GM19238 (cell line): Measurements from ENCODE around the gene ZIM2.

Source experiments
- DNase-seq: peaks from one replicate; pipeline ENCODE4 v3.0.0; 2011; ENCODE audit warnings: low spot score; ENCODE audit not compliant: insufficient read length

The ZIM2 gene

DNA sequence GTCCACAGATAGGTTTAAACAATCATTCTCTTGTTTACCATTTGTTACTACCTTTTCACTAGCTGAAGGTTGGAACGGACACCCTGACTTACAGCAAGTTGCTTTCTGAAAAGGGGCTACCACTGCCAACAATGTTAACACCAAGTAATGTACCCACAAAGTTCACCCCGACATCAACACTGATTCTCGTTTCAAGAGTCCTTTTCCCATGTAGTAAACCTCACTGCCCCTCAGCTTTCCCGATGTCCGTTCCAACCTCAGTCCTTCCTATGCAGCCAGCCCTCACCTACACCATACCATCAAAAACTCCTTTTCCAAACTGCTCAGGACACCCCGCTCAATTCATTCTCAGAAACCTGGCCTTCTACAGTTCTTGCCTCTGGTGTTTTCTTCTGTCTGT lies 29.0 kb downstream of the ZIM2 start:
- no peak for DNase-seq

DNA sequence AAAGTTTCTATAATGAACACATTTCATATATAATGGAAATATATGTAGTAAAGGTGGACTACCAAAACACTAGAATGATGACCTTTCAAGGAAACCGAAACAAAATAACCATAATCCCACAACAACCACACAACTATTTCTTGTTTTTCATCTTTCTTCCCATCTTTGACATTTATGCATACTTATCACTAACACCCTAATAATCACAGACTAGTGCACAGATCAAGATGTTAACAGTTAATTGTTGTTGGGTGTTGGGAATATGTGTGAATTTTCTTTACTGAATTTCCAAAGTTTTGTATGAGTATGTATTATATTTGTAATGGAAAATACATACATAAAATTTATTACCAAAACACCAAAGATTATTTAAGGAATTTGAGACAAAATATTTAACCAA lies 30.3 kb downstream of the ZIM2 start:
- DNase-seq, result no peak

DNA sequence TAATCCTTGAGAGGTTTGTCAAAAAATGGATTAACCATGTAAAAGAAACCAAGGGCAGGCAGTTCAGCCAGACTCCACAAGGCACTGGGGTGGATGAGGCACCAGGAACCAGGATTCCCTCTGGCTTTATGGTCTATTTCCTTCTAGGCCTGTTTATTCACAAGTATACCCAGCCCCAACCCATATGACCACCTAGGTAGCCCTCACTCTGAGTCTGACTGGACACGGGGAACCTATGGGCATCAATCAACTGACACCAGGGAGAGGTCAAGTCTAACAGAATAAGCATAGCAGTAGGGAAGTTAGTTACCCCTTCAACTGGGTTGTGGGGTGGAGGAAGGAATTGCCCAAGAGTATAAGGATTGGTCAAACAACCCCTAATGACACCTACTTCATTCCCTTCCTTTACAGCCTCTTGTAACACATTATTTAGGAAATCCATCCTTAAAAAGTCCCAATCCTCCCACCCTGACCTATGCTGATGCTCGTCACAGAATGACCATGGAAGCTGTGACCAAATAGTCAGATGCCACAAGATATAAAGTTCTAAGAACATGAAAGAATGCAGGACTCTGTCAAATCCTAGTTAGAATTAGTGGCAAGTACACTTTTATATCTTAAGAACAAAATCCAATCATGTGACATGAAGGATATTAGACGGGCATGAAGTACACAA lies 31.7 kb downstream of the ZIM2 start:
- no peak for DNase-seq

DNA sequence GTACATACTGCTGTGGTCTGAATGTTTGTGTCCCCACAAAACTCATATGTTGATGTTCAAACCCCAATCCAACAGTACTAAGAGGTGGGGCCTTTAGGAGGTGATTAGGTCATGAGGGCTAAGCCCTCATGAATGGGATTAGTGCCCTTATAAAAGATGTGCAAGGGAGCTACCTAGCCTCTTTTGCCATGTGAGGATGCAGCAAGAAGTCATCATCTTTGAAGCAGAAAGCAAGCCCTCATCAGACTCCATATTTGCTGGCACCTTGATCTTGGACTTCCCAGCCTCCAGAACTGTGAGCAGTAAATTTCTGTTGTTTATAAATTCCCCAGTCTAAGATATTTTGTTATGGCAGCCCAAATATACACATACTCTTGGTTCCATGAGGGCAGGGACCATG lies 33.9 kb downstream of the ZIM2 start:
- no peak for DNase-seq

DNA sequence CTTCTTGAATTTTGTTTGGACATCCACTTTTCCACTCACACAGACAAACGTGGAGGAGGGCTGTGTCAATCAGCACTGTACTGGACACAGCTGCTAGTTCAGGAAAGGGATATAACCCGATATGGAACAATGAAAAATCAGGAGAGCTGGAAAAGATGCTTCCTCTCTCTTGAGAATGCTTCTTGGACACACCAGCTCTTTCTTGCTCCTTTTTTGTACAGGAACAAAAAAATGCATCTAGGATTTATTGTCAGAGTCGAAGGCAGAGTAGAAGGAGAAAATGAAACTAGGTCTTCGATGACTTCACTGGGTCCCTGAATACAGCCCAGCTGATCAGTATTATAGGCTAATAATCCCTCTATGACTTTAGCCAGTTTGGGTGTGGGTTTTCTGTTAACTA lies 62.2 kb downstream of the ZIM2 start:
- DNase-seq, result no peak

DNA sequence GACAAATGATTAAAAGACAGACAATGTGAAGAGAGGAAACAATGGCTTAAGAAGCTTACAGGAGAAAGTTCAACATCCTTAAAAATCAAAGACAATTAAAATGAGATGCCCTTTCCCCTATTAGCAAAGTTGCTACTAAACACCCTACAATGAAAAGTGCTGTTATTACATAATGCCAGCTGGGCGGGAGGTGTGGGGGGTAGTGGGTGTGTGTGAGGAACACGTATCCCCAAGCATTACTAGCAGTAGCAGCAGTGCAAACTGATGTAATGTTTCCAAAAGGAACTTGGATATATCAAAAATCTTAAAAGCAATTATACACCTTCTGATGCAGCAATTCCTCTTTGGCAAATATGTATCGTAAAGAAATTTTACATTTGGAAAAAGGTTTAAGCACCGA lies 70.9 kb downstream of the ZIM2 start:
- DNase-seq, result no peak

DNA sequence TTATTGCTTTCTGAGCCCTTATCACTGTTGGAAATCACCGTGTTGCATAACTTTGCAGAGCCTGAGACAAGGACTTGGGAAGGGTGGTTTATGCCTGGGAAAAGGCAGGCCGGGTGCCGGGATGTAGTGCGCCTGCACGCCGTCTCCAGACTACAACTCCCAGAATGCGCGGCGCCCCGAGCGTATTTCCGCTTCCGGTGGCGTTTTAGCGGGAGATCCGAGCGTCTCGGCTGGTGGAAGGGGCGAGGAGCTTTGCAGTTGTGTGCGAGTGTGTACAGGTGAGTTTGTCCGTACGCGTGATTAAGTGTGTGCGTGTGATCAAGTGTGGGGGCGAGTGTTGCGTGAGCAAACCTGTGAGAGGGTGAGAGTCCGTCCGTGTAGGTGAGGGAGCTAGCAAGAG lies 75.4 kb downstream of the ZIM2 start:
- no peak for DNase-seq

DNA sequence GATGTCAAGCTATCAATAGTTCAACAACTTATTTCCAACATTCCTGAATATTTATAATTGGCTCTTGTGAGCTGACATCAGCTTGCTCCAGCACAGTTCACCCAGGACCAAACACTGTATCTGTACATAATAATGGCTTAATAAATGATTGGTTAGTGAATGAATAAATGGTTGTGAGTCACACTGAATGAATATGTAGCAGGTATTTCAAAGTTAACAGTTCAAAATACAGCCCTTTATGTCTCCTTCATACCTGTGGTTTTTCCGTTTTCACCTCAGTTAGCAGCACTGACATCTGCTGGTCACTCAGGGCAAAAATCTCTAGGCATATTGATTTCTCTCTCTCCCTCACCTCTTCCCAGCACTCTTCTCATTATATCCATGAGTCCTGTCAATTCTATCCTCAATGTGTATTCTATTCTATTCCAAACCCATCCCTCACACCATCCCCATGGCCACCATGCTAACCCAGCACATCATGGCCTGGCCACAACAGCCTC lies 76.3 kb downstream of the ZIM2 start:
- DNase-seq, result no peak

DNA sequence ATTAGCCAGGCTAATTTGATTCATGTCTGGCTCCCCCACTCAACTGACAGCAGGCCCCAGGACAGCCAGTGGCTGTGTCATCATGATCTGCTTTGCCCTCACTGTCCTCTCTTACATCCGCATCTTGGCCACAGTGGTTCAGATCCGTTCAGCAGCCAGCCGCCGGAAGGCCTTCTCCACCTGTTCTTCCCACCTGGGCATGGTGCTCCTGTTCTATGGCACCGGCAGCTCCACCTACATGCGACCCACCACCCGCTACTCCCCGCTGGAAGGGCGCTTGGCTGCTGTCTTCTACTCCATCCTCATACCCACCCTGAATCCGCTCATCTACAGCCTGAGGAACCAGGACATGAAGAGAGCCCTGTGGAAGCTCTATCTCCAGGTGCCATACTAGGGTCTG lies 79.7 kb downstream of the ZIM2 start:
- no peak for DNase-seq

DNA sequence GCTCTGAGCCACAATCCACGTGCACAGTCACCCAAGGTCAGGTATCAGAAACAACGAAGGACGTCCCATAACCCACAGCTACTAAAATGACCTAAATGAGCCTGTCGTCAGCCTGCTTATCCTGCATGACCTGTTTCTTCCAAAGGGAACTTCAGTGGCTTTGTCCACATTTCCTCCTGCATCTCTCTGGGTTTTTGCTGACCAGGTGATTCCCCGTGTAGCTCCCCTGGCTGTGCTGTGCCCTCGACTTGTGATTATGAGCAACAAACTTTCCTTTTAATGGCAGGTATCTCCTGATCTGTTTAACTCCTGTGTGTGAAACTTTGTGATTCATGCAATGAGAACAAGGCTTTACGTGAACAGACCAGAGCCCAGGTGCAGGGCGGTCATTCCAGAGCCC lies 81.0 kb downstream of the ZIM2 start:
- DNase-seq, result no peak

DNA sequence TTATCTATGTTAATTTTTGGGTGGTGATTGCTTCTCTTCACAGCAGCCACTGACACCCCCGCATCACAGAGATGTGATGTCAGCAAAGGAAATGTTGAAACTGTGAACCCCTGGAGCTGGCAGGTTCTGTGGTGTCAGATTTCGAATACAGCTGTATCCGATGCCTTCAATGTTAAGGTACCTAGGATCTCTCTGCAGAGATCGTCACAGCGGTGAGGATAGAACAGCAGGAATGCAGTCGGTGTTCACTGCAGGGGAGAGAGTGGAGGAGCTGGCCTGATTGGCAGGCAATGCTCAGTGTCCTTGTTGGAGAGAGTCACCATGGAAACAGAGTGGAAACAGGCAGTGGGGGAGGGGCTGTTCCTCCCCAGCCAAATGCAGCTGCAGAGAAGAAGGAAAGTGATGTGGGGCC lies 89.4 kb downstream of the ZIM2 start:
- DNase-seq, result no peak

DNA sequence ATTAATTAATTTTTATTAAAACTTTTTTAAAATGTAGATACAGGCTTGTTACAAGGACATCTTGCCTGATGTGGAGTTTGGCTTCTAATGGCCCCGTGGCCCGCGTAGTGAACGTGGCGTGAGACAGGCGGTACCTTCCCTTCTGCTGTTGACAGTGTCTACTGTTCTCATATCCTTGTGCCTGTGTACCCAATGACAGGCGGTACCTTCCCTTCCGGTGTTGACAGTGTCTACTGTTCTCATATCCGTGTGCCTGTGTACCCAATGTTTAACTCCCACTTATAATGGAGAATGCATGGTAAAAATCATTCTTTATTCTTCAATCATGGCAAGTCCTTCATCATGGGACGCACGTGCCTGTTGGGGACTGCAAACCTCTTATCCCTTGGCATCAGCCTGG lies 89.9 kb downstream of the ZIM2 start:
- no peak for DNase-seq

DNA sequence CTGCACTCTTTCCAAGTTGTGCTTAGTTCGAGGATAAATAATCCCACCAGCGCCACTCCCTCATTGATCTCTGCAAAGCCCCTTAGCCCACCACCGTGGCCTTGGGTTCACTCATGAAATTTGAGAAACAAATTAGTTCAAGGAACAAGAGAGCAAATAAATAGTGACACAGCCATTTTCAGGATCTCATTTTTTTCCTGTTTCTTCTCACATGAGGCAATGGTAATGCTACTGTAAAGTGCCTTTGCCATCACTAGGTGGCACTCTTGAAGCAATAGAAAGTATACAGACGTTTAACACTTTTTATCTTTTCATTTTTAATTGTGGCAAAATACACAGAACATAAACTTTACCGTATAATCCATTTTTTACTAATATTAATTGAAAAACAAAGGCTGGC lies 92.1 kb downstream of the ZIM2 start:
- no peak for DNase-seq

DNA sequence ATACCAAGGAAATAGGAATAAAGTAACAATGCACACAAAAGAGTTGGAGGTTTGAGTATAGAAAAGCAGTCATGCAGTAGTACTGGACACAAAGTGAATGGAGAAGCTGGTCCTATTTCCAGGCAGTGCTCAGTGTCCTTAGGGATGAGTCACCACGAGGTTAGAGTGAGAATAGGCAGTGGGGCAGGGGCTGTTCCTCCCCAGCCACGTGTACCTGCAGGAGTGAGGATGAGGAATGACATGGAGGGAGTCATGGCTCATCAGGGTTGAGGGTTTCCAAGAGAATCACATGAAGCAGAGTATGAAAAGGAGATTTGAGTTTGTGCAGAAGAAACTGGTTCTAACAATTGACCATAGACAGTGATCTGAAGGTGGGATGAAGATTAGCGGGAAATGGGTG lies 94.2 kb downstream of the ZIM2 start:
- no peak for DNase-seq

DNA sequence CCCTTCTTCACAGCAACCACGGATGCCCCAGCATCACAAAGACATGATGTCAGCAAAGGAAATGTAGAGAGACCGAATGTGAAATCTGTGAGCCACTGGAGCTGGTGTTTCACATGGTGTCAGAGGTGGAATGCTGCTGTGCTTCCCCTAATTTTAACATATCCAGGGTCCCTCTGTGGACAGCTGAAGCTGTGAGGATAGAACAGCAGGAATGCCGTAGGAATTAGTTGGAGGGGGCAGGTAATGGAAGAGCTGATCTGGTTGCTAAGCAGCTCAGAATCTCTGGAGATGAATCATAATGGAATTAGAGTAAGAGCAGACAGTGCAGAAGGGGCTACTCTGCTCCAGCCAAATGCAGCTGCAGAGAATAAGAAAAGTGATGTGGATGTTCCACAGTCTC lies 100.0 kb downstream of the ZIM2 start:
- DNase-seq, result no peak

DNA sequence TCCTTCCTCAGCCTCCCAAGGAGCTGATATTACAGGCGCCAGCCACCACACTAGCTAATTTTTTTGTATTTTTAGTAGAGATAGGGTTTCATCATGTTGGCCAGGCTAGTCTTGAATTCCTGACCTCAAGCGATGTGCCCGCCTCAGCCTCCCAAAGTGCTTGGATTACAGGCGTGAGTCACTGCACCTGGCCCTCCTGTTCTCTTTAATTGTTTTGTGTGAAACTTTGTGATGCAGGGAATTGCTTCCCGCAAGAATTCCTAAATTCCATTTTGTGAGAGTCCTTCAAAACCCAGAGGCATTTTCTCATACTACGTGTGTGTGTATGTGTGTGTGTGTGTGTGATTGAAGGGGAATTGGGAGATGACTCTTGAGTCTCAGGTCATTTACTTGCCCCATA lies 104.0 kb downstream of the ZIM2 start:
- DNase-seq, result no peak

DNA sequence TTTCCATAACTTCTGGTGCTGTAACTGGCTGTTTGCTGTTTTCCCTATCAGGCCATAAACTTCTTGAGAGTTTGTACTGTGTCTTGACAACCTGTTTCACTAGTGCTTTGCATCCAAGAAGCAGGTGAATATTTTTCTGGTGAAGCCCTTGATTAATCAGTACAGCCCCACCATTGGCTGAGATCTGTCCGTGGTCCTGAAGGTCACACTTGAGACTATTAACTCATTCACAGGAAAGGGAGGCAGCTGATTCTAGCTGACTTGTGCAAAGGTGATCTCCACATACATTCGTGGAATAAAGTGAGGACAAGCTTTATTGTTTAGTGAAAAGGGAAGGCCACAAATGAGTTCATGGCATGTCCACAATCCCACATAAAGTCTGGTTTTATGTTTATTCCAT lies 107.5 kb downstream of the ZIM2 start:
- no peak for DNase-seq

DNA sequence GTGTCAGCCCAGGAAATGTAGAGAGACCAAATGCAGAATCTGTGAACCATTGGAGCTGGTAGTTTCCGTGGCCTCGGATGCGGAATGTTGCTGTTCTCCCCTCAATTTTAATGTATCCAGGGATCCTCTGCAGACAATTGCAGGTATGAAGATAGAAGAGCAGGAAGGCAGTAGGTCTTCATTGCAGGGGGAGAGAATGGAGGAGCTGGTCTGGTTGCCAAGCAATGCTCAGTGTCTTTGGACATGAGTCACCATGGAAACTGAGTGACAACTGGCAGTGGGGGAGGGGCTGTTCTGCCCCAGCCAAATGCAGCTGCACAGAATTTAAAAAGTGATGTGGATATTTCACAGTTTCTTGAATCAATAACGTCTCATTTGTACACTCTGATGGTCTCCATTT lies 112.8 kb downstream of the ZIM2 start:
- no peak for DNase-seq

DNA sequence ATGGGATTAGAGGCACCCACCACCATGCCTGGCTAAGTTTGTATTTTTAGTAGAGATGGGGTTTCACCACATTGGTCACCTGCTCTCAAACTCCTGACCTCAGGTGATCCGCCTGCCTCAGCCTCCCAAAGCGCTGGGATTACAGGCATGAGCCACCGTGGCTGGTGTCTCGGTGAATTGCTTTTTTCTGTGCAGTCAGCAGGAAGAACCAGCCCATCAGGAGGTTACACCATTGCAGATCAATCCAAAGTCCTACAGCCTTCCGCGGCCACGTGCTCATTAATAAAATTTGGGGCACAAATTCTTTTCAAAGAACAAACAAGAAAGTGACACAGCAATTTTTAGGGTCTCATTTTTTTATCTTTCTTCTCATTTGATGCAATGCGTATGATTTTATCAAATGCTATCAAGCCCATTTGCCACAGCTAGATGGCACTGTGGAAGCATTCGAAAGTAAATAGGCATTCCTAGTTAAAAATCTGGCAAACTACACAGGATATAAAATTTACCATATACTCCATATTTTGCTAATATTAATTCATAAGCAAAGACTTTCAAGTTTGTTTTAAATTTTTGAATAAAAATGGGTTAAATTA lies 114.6 kb downstream of the ZIM2 start:
- DNase-seq, result no peak
